8988T (cell line): ENCODE results near the gene MAN2A2.
"Not testable (repeated sequence)": the region's sequence is repeated elsewhere in the genome, so short reads cannot be mapped to it uniquely, and the experiment has no call there.

Source experiments
- DNase-seq: peaks from one replicate; pipeline ENCODE4 v3.0.0; 2011

MAN2A2 gene

DNA sequence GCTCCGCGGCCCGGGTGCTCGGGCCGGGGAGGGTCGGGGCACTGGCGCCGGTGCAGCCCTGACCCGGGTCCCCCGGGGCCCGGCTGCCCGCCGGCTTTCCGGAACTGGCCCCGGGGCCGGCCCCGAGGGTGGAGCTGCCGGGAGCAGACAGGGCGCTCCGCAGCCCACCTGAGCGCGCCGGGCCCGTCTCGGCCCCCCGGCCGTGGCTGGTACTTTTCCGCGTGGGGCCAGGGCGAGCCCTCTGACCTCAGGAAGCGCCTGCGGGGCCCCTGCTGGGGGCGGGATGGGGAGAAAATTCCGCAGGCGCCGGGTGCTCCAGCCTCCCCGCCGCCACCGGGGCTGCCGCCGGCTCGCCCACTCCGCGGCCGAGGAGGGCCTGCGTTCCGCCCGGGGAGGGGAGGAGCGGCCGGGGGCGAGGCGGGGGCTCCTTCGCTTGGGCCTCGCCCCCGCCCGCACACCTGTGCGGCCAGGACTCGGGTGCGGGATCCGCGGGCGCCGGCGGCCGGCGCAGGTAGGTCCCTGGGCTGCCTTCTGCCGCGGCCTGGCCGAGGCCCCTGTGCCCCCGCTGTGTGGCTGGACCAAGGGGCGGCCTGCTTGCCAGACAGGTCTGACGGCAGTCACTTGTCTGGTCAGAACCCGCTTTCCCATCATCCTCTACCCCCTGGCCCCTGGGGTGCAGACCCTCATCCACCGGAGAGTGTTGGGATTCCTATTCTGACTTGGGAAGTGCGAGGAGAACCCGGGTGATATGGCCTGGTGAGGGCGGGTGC is 31.2 kb upstream of the MAN2A2 start:
- peak; percentile 28 for DNase-seq

DNA sequence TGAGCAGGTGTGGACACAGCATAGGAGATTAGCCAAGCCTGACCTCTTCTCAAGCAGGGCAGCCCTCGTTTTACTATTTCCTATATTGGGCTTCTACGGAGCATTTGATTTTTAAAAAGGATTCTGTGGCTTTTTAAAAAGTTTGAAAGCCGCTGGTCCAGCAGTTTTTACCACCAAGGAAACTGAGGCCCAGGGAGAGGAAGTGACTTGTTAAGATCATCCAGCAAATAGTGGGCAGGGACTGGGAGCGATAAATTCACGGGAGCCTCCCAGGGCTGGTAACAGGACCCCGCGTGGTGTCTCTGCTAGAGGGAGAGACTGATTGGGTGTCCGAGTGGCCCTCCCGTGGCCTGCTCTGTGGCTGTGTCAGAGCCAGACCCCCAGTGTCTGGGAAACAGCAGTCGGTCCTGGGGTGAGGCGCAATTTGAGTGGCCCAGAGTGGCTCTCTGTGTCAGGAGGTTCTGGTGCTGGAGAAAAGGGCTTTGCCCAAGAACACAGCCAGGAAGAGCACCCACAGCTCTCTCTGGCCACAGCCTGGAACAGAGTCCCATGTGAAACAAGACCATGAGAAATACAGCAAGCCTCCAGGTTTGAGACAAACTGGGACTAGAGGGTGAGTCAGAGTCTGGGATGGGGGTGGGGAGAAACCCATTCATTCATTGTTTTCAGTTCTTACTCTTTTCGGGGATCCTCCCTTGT is 30.5 kb upstream of the MAN2A2 start:
- DNase-seq = no peak

DNA sequence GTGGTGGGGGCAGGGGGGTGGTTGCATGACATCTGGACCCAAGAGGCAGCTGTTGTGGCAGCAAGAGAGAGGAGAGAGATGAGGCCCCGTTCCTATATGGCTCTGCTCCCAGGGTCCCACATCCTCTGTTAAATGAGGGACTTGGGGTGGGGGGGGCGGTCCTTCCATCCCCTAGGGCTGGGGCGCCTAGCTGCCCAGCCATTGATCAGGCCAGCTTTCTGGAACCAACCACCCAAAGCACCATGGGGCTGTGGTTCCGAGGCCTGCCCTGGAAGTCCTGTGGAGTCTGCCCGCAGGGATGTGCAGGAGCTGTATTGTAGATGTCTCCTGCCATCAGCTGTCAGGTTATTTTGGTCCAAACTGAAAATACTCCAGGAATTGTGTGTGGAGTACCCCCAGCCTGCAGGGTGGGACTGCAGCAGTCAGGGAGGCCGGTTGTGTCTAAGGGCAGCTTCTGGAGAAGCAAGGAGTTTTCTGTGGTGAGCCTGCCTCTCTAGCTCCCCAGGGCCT is 29.6 kb upstream of the MAN2A2 start:
- DNase-seq = no peak

DNA sequence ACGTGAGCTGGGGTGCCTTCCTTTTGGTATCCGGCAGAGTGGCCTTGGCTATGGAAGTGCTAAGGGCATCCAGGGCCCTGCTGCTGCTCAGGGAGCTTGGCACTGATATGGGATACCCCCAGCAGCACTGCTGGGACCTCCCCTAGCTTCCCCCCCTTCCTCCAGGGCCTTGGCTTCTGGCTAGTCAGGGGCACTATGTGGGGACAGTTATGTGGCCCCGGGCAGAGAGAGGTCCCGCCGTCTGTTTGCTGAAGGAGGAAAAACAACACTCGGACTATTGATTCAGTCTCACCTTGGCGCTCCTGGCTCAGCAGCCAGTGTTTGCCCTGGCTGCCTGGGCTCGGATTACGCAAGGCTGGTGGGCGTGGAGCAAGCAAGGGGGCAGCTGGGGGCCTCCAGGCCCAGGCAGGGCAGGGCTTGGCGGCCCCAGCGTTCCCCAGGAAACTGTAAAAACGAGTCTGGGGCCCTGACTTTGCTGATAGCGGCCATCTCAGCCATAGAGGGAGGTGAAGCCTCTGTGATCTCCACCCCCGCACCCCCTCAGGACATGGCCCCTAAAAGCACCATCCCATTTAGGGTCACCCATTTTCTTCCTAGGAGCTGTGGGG is 29.0 kb upstream of the MAN2A2 start:
- DNase-seq = no peak

DNA sequence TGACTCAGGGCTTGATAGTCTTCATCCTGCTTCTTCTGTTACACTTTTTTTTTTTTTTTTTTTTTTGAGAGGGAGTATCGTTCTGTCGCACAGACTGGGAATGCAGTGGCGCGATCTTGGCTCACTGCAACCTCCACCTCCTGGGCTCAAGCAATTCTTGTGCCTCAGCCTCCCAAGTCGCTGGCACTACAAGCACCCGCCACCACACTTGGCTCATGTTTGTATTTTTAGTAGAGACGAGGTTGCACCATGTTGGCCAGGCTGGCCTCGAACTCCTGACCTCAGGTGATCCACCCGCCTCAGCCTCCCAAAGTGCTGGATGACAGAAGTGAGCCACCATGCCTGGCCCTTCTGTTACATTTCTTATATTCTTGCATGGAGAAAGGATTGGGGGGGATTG is 28.1 kb upstream of the MAN2A2 start:
- not testable (repeated sequence) for DNase-seq

GRCh38 chr15:90875549-90875981 is 27.5 kb upstream of the MAN2A2 start:
- DNase-seq = no peak

DNA sequence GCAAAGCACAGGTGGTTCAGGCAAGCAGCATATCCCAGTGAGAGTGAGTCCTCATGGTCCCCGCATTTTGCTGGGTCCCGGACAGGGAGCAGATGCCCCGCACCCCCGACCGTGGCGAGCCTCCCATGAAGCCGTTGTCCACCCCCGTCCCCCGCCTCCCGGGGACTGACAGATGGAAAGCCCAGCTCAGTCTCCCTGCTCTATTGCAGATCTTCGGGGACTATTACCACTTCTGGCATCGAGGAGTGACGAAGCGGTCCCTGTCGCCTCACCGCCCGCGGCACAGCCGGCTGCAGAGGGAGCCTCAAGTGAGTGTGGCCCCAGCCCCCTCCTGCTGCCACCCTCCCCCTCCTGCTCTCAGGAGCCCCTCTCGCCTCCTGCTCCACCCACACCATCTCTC is 27.1 kb upstream of the MAN2A2 start:
- DNase-seq = no peak

DNA sequence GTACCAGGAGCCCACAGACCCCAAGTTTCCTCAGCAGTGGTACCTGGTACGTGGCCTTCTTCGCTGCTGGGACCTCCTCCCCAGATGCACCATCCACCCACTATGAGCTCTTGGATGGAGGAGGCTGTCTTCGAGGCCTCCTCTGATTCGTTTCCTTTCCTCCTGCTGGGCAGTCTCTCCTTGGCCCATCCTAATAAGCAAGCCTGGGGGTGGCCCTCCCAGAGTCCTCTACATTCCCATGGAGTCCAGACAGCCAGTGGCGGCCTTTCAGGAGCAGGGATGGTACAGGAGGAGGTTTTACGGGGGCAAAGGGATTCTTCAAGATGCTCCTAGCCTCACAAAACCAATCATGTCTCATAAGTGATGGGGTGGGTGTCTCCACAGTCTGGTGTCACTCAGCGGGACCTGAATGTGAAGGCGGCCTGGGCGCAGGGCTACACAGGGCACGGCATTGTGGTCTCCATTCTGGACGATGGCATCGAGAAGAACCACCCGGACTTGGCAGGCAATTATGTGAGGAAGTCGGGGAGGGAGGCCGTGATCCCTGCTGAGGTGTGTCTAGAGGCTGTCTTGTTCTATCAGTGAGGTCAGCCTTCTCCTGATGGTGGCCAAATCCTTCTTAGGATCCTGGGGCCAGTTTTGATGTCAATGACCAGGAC is 26.5 kb upstream of the MAN2A2 start:
- DNase-seq = no peak

- no peak for DNase-seq
These were observed 25.8 kb upstream of the MAN2A2 start for GRCh38 chr15:90877315-90877714.

DNA sequence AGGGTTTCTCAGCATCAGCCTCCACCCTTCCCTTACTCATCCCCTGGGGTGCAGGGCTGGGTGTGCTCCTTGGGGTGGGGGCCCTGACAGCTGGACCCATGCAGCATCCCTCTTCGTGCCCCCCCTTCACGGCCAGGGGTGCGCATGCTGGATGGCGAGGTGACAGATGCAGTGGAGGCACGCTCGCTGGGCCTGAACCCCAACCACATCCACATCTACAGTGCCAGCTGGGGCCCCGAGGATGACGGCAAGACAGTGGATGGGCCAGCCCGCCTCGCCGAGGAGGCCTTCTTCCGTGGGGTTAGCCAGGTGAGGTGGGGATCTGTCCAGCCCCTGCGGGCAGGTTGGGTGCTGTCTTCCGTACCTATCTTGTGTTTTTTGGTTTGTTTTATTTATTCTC is 25.1 kb upstream of the MAN2A2 start:
- DNase-seq = no peak

DNA sequence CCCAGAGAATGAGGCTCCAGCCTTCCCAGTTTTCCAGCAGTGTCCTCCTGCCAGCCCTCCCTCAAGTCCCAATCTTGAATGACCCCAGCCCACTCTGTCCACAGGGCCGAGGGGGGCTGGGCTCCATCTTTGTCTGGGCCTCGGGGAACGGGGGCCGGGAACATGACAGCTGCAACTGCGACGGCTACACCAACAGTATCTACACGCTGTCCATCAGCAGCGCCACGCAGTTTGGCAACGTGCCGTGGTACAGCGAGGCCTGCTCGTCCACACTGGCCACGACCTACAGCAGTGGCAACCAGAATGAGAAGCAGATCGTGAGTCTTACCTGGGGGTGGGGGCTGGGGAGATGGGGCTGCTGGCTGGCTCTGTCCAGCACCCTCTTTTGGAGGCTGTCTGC is 24.4 kb upstream of the MAN2A2 start:
- no peak for DNase-seq

DNA sequence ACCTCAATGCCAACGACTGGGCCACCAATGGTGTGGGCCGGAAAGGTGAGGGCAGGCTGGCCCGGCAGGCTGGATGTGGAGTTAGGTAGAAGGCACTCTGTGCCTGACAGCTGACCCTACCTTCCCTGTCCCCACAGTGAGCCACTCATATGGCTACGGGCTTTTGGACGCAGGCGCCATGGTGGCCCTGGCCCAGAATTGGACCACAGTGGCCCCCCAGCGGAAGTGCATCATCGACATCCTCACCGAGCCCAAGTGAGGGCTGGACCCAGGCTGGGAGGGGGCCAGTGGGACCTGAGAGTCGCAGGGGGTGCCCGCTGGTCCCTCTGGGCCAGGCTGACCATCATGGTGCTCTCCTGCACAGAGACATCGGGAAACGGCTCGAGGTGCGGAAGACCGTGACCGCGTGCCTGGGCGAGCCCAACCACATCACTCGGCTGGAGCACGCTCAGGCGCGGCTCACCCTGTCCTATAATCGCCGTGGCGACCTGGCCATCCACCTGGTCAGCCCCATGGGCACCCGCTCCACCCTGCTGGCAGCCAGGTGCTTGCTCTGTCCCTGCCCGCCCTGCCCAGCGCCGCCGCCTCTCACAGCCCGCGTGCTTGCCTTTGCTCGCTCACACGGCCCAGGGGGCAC is 23.3 kb upstream of the MAN2A2 start:
- DNase-seq = no peak

DNA sequence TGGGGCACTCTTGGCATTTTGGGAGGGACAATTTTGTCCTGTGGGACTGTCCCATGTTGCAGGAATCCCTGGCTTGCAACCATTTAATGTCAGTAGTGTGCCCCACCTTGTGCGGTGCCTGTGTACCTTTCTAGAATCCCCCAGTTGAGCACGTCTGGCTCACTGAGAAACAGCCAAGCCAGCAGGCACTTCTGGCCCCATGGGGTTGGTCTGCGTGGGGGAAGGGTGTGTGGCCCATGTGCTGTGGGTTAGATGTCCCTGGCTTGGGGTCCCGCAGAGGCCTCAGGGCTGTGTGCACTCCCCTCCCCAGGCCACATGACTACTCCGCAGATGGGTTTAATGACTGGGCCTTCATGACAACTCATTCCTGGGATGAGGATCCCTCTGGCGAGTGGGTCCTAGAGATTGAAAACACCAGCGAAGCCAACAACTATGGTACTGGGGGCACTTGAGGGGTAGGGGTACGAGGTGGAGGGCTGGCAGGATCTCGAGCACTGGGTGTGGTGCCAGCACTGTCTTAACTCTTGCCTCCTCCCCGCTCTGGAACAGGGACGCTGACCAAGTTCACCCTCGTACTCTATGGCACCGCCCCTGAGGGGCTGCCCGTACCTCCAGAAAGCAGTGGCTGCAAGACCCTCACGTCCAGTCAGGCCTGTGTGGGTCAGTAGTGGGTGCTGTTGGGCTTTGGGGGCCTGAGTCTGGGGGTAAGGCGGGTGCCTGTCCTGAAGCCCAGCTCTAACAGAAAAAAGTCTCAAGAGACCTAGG is 22.5 kb upstream of the MAN2A2 start:
- DNase-seq = no peak

GRCh38 chr15:90881181-90881977 is 21.7 kb upstream of the MAN2A2 start:
- no peak for DNase-seq

DNA sequence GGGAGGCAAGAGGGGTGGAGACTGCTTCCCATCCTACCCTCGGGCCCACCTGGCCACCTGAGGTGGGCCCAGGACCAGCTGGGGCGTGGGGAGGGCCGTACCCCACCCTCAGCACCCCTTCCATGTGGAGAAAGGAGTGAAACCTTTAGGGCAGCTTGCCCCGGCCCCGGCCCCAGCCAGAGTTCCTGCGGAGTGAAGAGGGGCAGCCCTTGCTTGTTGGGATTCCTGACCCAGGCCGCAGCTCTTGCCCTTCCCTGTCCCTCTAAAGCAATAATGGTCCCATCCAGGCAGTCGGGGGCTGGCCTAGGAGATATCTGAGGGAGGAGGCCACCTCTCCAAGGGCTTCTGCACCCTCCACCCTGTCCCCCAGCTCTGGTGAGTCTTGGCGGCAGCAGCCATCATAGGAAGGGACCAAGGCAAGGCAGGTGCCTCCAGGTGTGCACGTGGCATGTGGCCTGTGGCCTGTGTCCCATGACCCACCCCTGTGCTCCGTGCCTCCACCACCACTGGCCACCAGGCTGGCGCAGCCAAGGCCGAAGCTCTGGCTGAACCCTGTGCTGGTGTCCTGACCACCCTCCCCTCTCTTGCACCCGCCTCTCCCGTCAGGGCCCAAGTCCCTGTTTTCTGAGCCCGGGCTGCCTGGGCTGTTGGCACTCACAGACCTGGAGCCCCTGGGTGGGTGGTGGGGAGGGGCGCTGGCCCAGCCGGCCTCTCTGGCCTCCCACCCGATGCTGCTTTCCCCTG is 21.0 kb upstream of the MAN2A2 start:
- no peak for DNase-seq

DNA sequence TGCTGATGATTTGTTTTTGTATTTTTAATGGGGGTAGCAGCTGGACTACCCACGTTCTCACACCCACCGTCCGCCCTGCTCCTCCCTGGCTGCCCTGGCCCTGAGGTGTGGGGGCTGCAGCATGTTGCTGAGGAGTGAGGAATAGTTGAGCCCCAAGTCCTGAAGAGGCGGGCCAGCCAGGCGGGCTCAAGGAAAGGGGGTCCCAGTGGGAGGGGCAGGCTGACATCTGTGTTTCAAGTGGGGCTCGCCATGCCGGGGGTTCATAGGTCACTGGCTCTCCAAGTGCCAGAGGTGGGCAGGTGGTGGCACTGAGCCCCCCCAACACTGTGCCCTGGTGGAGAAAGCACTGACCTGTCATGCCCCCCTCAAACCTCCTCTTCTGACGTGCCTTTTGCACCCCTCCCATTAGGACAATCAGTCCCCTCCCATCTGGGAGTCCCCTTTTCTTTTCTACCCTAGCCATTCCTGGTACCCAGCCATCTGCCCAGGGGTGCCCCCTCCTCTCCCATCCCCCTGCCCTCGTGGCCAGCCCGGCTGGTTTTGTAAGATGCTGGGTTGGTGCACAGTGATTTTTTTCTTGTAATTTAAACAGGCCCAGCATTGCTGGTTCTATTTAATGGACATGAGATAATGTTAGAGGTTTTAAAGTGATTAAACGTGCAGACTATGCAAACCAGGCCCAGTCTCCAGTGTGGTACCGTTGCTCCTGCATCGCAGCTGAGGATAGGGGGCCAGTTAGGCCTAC is 20.1 kb upstream of the MAN2A2 start:
- DNase-seq = no peak

DNA sequence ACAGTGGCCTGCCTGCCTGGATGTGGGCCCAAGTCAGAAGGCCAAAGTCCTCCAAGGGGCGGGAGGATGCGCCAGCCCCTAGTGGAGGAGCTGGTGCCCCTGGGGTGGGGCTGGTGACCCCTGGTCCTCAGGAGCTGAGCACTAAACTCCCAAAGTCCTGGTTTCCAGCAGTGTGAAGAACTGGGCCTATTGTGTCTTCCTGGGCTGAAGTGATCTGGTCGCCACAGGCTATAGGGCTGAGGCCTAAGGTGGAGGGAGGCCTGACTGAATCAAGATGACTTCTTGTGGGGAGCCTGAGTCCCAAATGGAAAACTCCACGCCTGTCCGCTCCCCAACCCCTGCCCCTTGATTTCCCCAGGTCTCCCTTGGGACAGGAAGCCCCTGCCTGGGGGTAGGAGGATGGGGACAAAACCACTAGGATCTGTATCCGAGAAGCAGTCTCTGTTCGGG is 19.6 kb upstream of the MAN2A2 start:
- DNase-seq = no peak

GRCh38 chr15:90883976-90884718 is 19.0 kb upstream of the MAN2A2 start, which contains the start of gene FES:
Gene FES (plus strand): TSS chr15:90884504. CDS start chr15:90885046, 542 bp downstream.
- no peak for DNase-seq
